ENCODE results near the gene DAB1.

The DAB1 gene

DNA sequence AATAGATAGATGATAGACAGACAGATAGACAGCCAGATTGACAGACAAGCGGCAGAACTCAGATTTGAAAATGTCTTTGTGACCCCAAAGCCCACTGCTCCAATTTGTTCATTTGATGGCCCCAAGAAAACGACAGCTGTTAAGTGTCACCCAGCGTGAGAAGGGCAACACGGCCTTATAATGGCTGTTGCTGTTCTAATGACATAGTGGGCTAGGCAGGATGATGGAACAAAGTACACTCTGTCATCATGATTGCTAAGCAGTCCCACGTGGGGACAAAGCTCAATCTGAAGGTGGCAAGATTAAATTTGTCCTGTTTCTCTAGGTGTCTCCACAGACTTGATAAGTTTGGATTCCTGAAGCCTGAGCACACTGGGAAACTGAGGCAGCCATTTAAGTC is 112.9 kb downstream of the DAB1 start:
- DNase-seq, result no peak

GRCh38 chr1:57309630-57310029 is 114.2 kb downstream of the DAB1 start:
- no peak for DNase-seq

- DNase-seq, result no peak
Measured at GRCh38 chr1:57307392-57308170, 116.3 kb downstream of the DAB1 start.

DNA sequence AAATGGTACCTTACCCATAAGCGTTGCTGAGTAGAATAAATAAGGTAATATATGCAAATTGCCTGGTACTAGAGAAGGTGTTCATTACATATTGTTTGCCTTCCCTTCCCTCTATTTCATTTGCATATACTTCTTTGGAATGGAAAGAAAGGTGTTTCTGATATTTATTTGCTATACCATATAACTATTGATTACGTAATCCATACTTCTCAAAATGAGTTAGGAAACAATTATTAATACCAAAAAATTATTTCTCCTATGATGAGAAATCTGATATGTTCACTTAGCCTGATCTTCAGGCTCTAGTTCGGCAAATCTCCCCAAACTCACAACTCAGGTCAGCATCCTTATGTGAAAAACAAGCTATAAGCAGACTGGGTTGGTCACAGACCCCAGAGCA is 119.3 kb downstream of the DAB1 start:
- no peak for DNase-seq

DNA sequence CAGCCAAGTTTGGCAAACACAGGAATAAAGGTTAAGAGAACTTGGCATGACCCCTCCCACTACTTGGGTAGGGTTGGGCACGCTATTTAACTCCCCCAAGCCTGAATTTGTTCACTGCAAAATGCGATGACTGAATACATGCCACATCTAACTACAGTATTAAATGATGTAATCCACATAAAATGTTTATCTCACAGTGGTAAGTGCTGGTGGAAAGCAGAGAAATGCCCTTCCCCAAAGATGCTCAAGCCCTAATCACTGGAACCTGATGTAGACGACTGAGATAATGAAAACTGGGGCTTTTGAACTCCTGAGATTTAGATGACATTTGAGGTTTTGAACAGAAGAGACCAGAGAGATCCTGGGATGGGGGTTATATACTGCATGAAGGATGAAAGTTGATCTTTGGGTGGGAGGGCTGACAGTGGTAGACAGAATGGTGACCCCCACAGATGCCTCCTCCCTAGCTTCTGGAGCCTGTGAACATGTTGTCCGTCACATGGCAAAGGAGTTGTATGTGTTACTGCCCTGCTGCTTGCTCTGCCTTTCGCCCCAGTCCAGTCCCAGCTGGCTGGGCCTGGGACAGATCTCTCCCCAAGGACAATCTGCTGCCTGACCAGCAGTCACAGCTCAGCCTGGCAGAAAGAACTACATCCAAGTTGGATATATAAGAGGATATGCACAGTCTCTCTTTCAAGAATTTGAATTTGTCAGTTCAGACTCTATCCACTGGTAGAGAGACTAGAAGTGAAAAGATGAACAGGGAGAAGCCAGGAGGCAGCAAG is 120.9 kb downstream of the DAB1 start:
- DNase-seq, result no peak

- DNase-seq, result no peak
Measured at GRCh38 chr1:57300186-57300585, 123.7 kb downstream of the DAB1 start.

DNA sequence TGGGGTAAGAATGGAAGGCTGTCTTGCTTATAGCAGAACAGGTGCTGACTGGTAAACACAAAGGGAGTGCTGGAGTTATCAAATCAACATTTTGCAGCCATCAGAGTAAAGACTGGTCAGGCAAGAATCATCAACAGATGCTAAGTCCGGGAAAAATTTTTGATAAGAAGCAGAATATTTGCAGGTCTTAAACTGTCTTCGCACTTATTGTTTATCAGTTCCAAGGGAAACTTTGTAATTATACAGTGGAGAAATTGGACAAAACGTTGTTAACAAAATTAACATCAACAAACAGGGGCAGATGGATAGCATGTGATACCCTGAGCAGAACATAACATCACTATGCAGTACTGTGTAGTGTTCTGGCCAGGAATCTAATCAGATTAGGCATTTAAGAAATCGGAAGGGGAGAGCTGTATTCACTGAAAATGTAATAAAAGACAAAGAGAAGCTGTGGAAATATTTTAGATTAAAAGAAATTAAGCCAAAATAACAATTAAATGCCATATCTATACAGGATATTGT is 127.1 kb downstream of the DAB1 start:
- DNase-seq, result no peak

- no peak for DNase-seq
Measured at GRCh38 chr1:57295326-57295725, 128.5 kb downstream of the DAB1 start.

GRCh38 chr1:57294177-57294576 is 129.7 kb downstream of the DAB1 start:
- DNase-seq, result no peak

DNA sequence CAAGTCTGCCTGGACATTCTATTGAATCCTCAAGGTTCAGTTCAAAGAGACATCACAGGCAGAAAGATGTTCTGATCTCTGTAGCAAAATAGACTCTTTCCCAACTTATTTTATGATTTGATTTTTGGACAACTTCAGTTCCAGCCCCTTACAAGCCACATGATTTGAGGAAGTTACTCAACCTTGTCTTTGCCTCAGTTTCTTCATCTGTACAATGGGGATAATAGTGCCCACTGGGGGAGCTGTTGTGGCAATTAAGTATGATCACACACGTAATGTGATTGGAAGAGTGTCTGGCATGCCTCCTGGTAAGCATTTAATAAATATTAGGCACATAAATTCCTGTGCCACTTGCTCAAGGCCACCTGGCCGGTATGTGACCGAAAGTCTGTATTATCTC is 130.6 kb downstream of the DAB1 start:
- DNase-seq, result no peak

- DNase-seq, result no peak
Measured at GRCh38 chr1:57289781-57290180, 134.1 kb downstream of the DAB1 start.

- no peak for DNase-seq
Measured at GRCh38 chr1:57285992-57286391, 137.9 kb downstream of the DAB1 start.

DNA sequence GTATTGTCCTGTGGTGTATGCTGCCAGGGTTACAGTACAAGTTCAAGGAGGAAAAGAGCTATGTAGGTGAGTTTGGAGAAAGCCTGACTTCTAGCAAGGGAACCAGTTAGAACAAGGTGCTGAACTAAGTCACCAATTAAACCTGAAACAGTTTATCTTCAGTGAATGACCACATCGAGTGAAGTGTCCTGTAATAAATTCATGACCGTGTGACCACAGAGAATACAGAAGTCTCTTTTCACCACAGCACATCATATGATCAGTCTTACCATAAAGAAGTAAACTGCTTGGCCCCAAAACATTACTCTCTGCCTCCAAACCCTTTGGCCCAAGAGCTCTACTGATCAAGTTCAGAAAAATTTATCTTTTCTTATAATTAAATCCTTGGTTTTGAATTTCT is 141.4 kb downstream of the DAB1 start:
- no peak for DNase-seq

DNA sequence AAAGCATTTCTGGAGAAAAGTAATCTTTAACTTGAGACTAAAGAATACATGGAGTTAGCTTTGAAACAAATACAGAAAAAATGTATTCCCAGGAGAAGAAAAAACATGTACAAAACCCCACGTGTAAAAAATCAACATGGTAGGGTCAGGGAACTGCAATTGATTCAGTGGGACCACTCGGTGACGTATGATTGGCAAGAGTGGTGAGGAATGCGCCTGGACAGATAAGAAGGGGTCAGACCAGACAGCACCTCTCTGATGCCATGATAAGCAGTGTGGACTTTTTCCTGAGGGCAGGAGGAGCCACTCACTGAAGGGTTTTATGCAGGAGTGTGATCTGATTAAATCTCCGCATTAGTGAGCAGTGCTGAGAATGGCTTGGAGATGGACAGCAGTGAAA is 142.5 kb downstream of the DAB1 start:
- no peak for DNase-seq

- DNase-seq, result no peak
Measured at GRCh38 chr1:57279909-57280666, 143.8 kb downstream of the DAB1 start.

DNA sequence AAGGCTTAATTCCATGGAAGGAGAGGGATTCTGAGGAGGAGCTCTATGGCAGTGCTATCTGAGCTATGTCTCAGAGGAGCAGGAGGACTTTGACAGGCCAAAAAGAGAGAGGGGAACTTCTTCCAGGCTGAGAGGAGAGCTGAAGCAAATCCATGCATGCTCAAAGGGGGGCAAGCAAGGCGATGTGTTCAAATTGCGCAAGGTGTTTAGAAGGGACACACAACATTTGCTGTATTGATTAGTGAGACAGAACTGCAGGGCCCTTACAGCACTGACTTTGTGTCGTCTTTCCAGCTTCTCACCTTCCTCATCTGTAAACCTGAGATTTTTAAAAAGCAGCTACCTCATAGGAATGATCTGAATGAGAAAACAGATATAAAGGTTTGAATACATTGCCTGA is 145.3 kb downstream of the DAB1 start:
- no peak for DNase-seq

- no peak for DNase-seq
Measured at GRCh38 chr1:57277681-57278080, 146.2 kb downstream of the DAB1 start.

DNA sequence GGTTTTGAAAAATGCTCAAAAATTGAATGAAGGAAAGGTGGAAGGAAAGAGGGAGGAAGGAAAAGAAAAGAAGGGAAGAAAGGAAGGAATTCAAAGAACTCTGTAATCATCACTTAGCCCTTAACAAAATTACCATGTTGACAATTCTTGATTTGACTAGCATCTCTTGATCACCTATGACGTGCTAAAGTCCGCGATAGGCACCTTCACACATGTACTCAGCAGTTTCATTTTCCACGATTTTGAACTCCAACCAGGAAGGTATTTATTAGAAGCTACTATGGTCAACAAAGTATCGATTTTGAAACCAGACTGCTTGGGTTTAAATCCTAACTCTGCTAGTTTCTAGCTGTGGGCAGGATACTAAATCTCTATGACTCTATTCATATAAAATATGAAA is 146.9 kb downstream of the DAB1 start:
- no peak for DNase-seq

DNA sequence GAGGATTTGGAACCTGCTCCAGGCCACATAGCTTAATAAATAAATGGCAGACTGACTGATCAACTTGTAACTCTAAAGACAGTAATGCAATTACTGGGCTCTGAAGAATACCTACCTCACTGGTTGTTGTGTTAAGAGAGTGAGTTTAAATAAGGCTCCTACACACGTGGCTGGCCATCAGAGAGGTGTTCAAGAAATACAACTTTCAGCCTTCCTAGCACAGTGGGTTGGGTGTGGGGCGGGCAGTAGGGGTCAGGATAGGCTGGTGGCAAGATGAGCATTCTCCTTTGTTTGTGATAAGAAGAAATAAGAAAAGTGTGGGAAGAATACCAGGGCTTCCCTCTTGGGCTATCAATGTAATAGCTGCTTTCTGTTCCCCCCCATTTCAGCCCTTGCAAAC is 151.3 kb downstream of the DAB1 start:
- DNase-seq, result no peak

GRCh38 chr1:57272150-57272549 is 151.7 kb downstream of the DAB1 start:
- no peak for DNase-seq

- DNase-seq, result no peak
Measured at GRCh38 chr1:57270927-57271698, 152.7 kb downstream of the DAB1 start.

- DNase-seq, result no peak
Measured at GRCh38 chr1:57269630-57270225, 154.1 kb downstream of the DAB1 start.

Data from amniotic stem cell (primary cell).